C4-2B (cell line): ENCODE measurements around the gene RNF217.

Experiments
- ZFX ChIP-seq: fragments of 450-650 bp; IDR thresholded peaks from 2 replicates; pipeline ENCODE4 v1.6.1; 2017
- TF ChIP-seq, protein P1 (sequence below): fragments of 450-650 bp; conservative IDR thresholded peaks from 2 replicates; pipeline ENCODE4 v1.5.1; 2017; ENCODE audit warnings: mild to moderate bottlenecking

DNA sequence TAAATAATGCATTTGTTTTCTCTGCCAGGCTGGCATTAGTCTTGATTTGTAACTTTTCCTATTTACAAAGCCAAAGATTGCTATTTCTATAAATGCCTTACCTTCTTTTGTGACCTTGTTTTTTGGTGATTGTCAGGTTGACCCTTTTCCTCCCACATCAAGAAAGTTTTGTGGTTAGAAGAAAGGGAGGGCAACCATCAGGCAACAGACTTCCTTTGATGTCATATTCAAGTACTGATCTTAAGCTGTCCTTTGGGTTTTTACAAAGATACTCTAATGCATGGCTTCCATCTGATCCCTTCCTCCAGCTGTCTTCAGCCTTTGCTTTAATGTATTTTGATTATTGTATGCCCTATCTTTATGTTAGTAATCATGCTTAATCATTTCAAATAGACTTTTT, 23.9 kb downstream of the RNF217 start:
- TF ChIP-seq, protein P1, sequence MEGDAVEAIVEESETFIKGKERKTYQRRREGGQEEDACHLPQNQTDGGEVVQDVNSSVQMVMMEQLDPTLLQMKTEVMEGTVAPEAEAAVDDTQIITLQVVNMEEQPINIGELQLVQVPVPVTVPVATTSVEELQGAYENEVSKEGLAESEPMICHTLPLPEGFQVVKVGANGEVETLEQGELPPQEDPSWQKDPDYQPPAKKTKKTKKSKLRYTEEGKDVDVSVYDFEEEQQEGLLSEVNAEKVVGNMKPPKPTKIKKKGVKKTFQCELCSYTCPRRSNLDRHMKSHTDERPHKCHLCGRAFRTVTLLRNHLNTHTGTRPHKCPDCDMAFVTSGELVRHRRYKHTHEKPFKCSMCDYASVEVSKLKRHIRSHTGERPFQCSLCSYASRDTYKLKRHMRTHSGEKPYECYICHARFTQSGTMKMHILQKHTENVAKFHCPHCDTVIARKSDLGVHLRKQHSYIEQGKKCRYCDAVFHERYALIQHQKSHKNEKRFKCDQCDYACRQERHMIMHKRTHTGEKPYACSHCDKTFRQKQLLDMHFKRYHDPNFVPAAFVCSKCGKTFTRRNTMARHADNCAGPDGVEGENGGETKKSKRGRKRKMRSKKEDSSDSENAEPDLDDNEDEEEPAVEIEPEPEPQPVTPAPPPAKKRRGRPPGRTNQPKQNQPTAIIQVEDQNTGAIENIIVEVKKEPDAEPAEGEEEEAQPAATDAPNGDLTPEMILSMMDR, result no peak
- no peak for TF ChIP-seq ZFX
